GM08714 (cell line): Measurements from ENCODE around the gene MSL1.
"Not testable (repeated sequence)": the region's sequence is repeated elsewhere in the genome, so short reads cannot be mapped to it uniquely, and the experiment has no call there.

Experiments used
- H3K4me3 ChIP-seq: fragments of 200-500 bp; sonication (Bioruptor generic); 2 replicates; pipeline ENCODE4 v1.5.1; 2014; ENCODE audit warnings: mild to moderate bottlenecking, low read length, inconsistent platforms
- ZNF274 ChIP-seq: IDR thresholded peaks from 2 replicates; pipeline ENCODE4 v1.6.1; 2012; ENCODE audit warnings: mild to moderate bottlenecking, low read depth, low read length

MSL1 gene

DNA sequence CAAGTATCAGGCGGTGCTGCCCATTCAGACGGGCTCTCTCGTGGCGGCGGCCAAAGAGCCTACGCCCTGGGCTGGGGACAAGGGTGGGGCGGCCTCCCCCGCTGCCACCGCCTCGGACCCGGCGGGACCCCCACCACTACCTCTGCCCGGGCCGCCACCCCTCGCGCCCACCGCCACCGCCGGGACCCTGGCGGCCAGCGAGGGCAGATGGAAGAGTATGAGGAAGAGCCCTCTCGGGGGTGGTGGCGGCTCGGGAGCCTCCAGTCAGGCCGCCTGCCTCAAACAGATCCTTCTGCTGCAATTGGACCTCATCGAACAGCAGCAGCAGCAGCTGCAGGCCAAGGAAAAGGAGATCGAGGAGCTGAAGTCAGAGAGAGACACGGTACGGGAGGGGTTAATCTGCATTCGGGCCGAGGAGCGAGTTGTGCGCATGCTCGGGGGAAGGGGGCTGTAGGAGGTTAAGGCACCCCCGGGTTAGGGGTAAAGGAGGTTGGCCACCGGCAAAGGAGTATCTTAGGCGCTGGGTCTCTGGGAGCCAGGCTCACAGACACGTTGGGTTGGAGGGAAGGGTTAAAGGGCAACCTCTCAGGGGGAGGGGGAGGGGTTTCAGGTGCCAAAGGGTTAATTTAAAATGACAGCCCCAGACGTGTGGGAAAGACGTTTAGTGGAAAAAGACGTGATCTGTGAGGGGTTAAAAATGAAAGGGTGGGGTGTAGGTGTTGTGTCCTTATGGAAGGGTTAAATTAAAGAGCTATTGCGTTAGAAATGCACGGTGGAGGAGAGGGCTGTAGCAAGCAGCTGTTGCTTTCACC is 1.4 kb downstream of the MSL1 start:
- peak overlapping the region; percentile 72 for H3K4me3 ChIP-seq
- TF ChIP-seq ZNF274, result no peak

GRCh38 chr17:40123811-40124114 is 2.0 kb downstream of the MSL1 start:
- TF ChIP-seq ZNF274, result no peak
- H3K4me3 ChIP-seq, result peak overlapping the region; percentile 72

DNA sequence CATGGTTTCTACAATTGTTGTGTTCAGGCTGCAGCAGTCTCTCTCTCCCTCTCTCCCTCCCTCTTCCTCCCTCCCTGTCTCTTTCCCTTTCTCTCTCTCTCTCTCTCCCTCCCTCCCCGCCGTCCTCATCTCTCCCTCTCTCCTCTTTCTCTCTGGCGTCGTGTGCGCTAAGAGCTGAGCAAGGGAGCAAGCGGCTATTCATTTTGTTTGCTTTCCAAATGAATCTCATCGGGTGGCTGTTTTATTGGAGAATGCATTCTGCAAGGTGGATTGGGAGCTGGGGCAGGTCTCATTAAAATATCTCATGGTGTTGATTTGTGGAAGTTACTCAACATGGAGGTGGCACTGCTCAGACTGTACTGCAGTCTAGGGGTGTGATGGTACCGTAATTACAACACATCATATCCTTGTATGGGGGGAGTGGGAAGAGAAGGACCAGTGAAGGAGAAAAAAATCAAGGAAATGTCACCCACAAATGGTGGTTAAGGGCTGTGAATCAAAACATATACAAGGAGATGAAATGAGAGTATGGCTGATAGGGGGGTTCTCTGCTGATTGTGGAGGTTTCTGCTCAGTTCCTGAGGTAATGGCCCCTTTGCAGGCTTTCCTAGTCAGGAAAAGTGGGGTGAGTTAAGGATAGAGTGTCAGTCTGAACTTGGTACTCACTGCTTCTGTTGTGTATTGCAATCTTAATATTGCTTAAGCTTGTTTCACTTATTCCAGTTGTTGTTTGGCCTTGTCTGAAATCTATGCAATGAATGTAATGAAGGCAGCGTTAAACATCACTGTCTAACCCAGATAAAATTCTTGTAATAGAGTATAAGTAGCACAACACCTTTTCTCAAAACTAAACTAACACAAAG is 2.7 kb downstream of the MSL1 start:
- H3K4me3 ChIP-seq, result peak overlapping the region; percentile 72
- TF ChIP-seq ZNF274, result no peak

GRCh38 chr17:40129498-40129897 is 7.7 kb downstream of the MSL1 start:
- no peak overlapping the region for H3K4me3 ChIP-seq
- TF ChIP-seq ZNF274, result no peak

DNA sequence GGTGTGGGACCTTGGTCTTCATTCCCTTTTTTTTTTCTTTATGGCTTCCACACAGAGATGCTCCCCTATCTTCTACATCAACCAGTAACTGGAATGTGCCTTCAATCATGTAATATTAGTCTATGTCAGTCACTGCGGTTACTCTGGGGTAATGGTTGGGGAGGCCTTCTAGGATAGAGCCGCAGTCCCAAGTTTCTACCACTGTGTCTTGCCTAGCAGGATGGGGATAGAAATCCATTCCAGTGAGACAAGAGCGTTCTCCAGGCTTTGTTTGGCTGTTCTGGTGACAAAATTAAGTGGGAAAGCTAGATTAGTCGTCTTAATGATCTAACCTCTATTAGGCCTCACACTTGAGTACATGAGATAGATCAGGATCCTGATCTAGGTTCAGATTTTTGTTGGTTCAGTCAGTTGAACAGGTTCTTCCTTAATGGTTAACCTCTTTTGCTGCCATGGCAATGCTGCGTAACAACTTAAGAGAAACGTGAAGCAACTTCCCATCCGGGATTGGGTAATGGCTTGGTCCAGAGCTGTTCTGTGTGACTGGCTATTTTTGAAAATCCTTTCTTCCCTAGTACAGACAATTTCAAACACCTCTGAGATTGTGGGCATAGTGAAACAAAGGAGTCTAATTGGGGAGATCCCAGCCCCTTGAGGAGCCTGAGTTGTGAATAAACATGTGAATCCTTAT is 8.7 kb downstream of the MSL1 start:
- no peak for TF ChIP-seq ZNF274
- H3K4me3 ChIP-seq, result no peak overlapping the region

- no peak for TF ChIP-seq ZNF274
- H3K4me3 ChIP-seq, result no peak overlapping the region
These were observed 12.4 kb downstream of the MSL1 start for GRCh38 chr17:40134184-40134583.

GRCh38 chr17:40135817-40136216 is 14.0 kb downstream of the MSL1 start:
- TF ChIP-seq ZNF274, result no peak
- no peak overlapping the region for H3K4me3 ChIP-seq

- peak overlapping the region; percentile 99 for H3K4me3 ChIP-seq
- no peak for TF ChIP-seq ZNF274
These were observed 17.8 kb downstream of the MSL1 start for GRCh38 chr17:40139566-40140058.

- not testable (repeated sequence) for H3K4me3 ChIP-seq
These were observed 21.4 kb downstream of the MSL1 start for GRCh38 chr17:40143166-40143565.

- no peak for TF ChIP-seq ZNF274
- H3K4me3 ChIP-seq, result no peak overlapping the region
These were observed 23.7 kb downstream of the MSL1 start for GRCh38 chr17:40145476-40145875.

DNA sequence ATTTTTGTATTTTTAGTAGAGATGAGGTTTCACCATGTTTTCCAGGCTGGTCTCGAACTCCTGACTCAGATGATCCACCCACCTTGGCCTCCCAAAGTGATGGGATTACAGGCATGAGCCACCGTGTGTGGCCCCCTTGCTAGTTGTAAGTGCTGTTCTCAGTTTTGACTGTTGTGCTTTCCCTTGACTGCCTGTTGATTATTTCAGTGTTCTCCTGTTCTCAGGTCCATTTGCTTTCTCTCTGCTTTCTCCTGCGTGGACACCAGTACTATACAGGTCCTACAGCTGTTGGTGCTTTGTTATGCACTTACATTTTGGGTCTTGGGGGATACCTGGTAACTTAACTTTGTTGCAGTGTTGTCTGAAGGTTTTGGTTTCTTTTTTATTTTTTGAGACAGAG is 26.8 kb downstream of the MSL1 start:
- no peak overlapping the region for H3K4me3 ChIP-seq
- no peak for TF ChIP-seq ZNF274

- no peak overlapping the region for H3K4me3 ChIP-seq
- no peak for TF ChIP-seq ZNF274
These were observed 28.5 kb downstream of the MSL1 start for GRCh38 chr17:40150276-40150675.

DNA sequence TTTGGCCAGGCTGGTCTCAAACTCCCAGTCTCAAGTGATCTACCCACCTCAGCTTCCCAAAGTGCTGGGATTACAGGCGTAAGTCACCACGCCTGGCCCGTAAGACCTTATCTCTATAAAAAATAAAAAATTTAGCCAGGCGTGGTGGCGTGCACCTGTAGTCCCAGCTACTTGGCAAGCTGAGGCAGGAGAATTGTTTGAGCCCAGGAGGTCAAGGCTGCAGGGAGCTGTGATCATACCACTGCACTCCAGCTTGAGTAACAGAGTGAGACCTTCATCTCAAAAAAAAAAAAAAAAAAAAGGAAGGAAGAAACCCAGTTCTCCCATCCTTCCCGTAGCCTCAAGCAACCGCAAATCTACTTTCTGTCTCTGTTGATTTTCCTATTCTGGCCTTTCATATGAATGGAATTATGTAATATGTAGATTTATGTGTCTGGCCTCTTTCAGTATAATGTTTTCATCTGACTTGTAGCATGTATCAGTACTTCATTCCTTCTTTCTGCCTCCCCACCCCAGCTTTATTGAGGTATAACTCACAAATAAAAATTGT is 29.7 kb downstream of the MSL1 start:
- no peak overlapping the region for H3K4me3 ChIP-seq
- TF ChIP-seq ZNF274, result no peak

DNA sequence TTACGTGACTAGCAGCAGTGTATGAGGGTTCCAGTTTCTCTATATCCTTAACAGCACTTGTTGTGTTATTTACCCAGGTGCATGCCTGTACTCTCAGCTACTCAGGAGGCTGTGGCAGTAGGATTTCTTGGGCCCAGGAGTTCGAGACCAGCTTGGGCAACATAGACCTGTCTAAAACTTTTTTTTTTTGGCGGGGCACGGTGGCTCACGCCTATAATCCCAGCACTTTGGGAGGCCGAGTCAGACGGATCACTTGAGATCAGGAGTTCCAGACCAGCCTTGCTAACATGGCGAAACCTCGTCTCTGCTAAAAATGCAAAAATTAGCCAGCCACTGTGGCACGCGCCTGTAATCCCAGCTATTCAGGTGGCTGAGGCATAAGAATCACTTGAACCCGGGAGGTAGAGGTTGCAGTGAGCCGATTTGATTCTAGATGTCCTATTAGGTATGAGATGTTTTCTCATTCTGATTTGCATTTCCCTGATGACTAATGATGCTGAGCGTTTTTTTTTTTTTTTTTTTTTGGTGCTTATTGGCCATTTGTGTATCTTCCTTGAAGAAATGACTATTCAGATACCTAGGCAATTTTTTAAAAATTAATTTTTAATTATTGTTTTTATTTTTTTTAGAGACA is 31.9 kb downstream of the MSL1 start:
- TF ChIP-seq ZNF274, result no peak
- H3K4me3 ChIP-seq, result no peak overlapping the region
